Hypothalamus (tissue), 51 donors: ENCODE data around the gene TIMM23.
A peak's percentile ranks its signal among the peaks of the same experiment; 100 is the strongest.
"Not testable (repeated sequence)": the region's sequence is repeated elsewhere in the genome, so short reads cannot be mapped to it uniquely, and the experiment has no call there.

ENCODE experiments used
- DNase-seq, 51 donors: peaks; one replicate each; lab custom pipeline; 2025; lab: John Stamatoyannopoulos, UW

The TIMM23 gene

DNA sequence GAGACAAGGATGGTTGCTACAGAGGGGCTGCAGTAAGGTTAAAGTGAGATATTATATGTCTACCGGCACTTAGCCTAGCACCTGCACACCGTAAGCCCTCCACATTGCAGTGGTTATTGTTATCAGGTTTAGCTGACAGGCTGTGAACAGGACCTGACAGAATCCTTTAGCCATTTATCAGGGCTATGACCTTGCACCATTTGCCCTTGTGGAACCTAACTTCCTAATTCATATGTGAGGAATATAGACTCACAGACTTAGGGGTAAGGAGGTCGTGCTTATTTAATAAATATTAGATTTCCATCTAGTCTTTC lies 48.0 kb downstream of the TIMM23 start:
- no peak for DNase-seq

DNA sequence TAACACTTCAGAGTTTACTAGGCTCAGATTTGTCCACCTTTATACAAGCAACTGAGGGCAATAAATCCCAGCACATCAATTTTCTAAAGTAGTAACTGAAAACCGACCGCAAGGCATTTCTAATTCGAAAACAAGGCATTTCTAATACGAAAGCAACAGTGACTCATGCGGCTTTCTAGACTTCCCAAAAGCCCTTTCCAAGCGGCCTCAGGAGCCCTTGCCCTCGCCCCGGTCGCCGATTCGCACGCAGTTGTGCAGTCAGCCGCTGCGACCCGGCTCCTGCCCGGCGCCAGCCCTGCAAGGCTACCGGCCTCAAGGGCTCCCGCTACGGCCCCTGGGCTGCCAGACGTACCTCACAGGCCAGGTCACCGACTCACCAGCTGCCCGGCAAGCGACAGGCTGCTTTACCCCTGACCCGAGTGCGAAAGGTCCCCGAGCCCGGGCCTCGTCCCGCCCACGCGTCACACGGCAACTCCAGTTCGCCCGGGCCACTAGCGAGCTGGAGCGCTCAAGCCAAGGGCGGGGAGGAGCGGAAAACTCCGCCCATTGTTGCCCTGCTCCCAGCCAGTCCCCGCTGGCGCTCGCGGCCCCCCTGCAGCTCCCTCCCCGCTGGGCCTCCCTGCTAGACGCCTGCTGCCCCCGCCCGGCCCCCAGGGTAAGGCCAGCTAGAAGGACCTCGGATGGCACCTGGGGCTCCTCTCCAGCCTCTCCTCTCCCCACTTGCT lies 50.9 kb downstream of the TIMM23 start:
- peak; percentile 39 to 95 (median 84) for DNase-seq

DNA sequence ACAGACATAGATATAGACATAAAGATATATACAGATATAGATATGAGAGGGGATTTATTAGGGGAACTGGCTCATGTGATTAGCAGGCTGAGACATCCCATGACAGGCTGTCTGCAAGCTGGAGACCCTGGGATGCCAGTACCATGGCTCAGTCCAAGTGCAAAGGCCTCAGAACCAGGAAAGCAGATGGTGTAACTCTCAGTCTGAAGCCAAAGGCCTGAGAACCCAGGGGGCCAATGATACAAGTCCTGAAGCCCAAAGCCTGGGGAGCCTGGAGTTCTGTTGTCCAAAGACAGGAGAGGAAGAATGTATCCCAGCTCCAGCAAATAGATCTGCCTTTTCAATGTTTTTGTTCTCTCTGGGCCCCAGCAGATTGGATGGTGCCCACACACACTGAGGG lies 52.7 kb downstream of the TIMM23 start:
- no peak for DNase-seq

DNA sequence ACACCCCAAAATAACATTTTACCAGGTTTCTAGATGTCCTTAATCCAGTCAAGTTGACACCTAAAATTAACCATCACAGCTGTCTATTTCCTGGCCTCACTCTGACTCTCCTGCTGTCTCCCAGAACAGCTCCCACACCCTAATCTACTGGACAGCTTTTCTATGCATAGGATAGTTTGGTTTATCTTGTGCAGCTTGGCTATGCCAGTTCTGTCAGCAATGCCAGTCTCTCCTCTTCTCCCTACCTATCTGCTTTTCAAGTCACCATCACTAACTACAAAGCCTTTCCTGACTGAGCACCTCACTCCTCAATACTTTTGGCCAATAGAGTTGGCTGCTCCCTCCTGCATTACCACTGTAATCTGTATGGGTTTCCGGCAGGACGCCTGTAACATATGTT lies 53.1 kb downstream of the TIMM23 start:
- DNase-seq = no peak

GRCh38 chr10:46026106-46026505 lies 53.8 kb downstream of the TIMM23 start:
- no peak for DNase-seq

DNA sequence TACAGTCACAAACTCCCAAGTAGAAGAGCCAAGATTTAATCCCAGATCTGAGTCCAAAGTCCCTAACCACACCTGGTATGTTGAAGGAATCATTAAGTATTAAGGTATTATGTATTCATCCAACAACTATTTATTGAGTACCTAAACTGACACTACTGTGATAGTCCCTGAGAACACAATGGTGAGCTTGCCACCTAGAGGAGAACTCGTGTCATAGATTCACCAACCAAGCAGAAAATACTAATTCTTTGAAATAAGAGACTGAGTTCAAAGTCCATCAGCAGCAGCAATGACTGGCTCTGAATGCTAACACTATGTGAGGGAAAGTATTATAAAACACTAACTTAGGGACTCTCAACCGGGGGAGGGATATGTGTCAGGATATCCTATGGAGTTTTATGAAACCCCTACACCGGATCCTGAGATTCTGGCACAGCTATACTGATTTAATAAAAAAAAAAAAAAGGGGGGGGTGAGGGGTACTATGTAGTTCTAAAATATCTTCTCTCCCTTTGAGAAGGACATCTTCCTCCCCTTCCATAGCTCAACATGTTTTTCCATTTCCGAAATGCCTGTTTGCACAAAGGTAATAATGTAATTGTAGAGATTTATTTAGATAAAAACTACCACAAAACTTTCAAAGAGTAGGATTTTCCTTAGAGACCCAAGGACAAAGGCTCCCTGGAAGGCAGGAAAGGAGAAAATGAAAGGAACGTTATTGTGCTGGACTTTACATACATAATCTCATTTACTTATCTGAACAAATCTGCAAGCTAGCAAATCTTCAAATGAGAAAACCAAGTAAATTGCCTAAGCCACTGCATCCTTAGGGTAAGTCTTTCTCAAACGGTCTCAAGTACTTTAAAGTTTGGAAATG lies 56.5 kb downstream of the TIMM23 start:
- peak in 2 of 51 donors; percentile 4 to 31 for DNase-seq

DNA sequence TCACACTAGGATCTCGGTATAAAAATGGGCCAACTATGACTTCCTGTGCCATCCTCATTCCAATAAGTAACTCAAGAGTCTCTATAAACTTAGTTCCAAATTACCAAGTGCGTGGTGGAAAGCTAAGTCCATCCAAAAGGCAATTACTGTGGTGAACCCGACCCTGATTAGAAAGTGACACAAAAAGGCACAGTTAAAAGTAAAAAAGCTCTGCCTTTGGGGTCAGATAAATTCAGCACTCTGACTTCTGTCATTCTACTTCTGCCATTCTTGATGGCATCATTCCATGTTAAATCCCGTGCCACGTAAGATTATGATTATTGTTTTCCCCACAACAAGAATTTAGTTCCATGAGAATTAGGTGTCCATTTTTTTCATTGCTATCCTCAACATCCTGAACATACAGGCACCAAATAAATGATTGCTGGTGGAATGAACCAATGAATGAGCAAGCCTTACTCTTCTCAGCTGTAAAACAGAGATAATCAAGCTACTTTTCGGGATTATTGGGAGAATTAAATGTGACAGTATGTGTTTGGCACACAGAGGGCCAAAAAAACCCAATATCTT lies 57.3 kb downstream of the TIMM23 start:
- DNase-seq = no peak

DNA sequence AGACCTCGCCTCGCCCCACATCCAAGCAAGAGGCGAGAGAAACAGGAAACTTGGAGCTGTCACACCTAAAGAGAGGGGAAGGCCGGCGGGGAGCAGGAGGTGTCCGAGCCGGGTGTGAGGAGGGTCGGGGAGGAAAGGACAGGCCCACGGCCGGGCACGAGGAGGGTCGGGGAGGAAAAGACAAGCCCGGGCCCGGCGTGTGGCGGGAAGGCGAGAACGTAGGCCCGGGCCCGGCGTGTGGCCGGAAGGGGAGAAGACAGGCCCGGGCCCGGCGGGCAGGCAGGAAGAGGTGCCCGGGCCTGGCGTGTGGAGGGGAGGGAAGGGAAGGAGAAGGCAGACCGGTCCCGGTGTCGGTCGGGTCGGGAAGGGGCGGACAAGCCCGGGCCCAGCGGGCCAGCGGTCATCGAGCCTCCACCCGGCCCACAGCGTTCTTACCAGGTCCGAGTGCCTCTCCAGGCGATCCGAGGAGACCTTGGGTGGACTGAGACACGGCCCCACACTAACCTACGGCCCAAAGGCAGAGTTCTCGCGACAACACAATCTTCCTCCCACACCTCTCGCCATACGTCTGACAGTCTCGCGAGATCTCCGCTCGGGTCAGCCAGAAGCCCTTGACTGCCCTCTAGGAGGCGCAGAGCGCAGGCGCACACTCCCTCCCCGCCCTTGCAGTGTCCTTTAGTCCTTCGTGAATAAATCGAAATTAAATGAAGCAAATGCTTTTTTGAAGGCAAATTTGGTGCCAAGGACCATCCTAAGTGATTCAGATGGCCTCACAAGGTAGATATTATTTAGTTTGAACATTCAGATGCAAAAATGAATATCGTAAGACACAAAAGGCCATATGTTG lies 58.0 kb downstream of the TIMM23 start, which contains the start of gene NCOA4:
Gene NCOA4, minus strand, starts transcription at position 533 of the 847 bp plus-strand sequence. CDS start 13,943 bp downstream, outside the sequence.
- peak; percentile 38 to 97 (median 90) for DNase-seq

DNA sequence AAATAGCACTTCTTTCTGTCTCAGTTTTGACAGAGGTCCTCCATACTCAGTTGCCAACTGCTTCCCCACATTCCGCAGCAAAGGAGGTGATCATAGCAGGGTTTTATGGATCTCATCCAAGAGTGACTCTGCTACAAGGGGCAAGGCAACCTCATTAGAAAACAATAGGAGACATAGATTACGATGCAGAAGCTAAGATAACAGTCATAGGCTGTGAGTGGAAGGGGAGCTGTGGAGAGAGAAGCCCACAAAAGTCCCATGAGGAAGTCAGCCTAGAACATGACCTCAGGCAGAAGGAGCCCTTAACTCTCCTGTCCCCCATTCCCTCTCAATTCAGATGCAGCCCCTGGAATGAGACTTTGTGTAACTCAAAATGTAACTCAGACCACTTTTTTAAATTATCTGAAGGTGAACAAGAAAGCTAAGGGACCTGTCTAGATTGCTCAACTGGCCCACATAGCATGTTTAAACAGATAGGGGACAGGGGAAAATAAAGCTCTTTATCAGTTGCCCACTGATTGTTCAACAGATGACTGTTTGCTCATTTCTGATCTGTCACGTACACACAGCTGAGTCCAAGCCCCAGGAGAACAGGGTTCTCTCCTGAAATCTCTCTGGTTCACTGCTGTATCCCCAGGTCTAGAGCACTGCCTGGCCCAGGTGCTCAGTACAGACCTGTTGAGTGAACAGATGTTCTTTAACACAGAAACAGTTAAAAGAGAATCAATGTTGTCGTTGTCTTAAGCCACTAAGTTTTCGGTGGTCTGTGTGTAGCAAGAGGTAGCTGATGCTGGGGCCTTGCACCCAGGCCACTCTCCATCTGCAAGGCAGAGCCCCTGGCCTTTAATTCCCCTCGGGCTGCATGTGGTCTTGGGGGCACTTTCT lies 59.6 kb downstream of the TIMM23 start:
- DNase-seq = no peak

DNA sequence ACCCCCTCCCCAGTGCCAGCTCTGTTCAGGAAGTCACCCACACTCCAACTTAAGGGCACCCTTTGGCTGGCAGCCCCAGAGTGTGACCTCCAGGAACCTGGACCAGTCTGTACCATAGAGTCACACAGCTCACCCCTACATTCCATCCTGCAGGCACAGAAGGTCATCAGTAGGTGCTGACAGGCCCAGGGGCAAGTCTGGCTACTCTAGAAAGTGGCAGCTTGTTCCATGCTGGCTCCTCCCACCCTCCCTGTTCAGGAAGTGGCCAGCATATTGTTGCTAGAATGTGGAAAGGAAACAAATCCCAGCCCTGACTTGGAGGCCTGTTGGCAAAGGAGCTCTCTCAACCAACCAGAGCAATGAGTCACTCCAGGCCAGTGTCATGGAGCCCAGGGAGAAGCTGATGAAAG lies 61.3 kb downstream of the TIMM23 start:
- DNase-seq = no peak

- DNase-seq = no peak
Observed at GRCh38 chr10:46035923-46036849, 63.9 kb downstream of the TIMM23 start.

DNA sequence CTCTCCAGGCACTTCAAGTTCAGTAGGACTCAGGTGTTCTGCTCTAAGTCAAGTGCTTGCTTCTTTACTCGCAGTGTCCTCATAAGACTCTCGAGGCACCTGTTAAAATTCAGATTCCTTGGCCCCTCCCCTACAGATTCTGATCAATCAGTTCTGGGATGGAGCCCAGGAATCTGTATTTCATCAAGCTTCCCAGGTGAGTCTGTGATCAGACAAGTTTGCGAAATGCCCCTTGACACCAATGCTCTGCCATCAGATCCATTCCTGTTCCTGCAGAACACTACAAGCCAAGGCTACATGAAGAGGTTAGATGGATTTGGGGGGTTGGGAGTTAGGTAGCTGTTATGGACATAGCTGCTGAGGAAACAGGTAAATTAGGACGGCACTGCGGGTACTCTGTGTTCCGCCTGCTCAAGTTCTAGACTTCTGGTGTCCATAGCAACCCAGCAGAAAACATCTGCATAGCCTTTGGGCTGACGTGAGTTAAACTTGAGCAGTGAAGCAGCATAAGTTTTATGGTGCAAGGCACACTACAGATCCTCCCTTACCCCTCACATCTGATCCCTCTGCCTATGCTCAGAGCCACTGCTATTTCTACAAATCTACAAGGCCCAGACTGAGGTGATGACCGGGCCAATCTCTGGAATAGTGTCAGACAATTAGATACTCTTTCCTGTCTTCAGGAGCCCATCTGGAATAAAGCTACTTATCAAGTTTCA lies 65.0 kb downstream of the TIMM23 start:
- DNase-seq = no peak

GRCh38 chr10:46040004-46040403 lies 67.7 kb downstream of the TIMM23 start:
- DNase-seq = no peak

GRCh38 chr10:46042527-46042926 lies 70.2 kb downstream of the TIMM23 start:
- no peak for DNase-seq

GRCh38 chr10:46046261-46046660 lies 74.0 kb downstream of the TIMM23 start, which contains the start of gene MSMB:
Gene MSMB (minus strand): TSS chr10:46046269. CDS start chr10:46046237, 32 bp downstream.
- no peak for DNase-seq

DNA sequence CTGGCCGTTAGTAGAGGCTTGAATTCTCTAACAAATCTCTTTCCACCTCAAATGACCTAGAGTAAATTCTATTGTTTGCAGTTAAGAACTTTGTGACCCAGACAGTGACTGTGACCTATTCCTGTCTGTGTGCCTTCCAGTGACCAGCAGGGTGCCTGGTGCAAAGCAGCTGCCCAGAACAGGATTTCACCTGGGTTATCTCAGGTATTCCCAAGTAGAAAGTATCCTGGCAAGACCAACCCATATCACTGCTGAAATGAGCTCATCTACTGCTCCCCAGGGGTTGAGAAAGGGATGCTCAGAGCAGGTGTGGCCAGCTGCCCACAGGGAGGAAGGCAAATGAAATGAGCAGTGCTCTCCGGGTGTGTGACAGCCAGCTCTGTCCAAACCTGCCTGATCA lies 75.9 kb downstream of the TIMM23 start:
- no peak for DNase-seq

DNA sequence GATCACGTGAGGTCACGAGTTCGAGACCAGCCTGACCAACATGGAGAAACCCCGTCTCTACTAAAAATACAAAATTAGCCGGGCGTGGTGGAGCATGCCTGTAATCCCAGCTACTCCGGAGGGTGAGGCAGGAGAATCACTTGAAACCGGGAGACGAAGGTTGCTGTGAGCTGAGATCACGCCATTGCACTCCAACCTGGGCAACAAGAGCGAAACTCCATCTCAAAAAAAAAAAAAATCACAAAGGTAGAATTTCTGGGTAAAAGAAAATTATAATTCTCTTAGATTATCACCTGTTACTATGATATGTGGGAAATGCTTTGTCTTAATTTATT lies 77.2 kb downstream of the TIMM23 start:
- not testable (repeated sequence) for DNase-seq
